ENCODE results near the gene CFAP61. TPM values are rescaled to one million over a fixed set of nuclear protein-coding genes. Genes with fewer than 3 reads are reported as not detected.

Gene CFAP61
- total RNA-seq, 4 donors from 2014 or later = 0.68 to 3.7 (median 1.4) TPM

DNA sequence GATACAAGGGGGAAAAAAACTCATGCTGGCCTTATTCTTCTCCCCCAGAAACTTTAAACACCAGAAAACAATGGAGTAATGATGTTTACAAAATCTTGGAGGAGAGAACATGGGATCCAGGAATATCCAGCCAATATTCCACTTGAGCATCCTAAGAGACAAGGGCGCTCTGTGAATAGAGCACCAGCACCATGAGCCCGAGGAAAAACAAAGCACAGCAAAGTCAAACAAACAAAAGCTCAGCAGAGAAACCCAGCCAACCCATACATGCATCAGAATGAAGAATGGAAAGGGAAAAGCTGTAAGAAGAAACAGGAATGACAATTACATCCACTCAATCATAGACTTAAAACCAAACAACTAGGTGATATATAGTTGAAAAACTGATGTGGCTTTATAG is 39.8 kb upstream of the CFAP61 start:
- TF ChIP-seq, protein P1, sequence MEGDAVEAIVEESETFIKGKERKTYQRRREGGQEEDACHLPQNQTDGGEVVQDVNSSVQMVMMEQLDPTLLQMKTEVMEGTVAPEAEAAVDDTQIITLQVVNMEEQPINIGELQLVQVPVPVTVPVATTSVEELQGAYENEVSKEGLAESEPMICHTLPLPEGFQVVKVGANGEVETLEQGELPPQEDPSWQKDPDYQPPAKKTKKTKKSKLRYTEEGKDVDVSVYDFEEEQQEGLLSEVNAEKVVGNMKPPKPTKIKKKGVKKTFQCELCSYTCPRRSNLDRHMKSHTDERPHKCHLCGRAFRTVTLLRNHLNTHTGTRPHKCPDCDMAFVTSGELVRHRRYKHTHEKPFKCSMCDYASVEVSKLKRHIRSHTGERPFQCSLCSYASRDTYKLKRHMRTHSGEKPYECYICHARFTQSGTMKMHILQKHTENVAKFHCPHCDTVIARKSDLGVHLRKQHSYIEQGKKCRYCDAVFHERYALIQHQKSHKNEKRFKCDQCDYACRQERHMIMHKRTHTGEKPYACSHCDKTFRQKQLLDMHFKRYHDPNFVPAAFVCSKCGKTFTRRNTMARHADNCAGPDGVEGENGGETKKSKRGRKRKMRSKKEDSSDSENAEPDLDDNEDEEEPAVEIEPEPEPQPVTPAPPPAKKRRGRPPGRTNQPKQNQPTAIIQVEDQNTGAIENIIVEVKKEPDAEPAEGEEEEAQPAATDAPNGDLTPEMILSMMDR (IDR thresholded peaks at IDR 0.05; ENCODE audit: low read depth) = no peak

DNA sequence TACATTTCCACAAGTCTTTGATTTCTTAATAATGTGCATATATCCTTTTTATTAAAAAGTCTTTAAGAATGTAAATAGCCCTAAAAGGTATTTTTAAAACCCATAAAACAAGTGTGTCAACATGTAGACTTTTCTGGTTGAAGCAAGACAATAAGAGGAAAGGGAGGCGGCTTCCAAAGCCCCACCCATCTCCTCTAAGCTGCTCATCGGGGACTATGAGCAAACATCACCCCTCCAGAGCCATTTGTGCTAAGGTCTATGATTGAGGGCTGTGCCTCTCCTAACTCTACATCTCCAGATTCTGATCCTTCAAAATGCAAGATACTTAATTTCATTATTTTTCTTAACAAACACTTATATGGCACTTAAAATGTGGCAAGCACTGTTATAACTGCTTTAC is 37.7 kb upstream of the CFAP61 start:
- TF ChIP-seq, protein P1 (IDR thresholded peaks at IDR 0.05; ENCODE audit: low read depth) = no peak

DNA sequence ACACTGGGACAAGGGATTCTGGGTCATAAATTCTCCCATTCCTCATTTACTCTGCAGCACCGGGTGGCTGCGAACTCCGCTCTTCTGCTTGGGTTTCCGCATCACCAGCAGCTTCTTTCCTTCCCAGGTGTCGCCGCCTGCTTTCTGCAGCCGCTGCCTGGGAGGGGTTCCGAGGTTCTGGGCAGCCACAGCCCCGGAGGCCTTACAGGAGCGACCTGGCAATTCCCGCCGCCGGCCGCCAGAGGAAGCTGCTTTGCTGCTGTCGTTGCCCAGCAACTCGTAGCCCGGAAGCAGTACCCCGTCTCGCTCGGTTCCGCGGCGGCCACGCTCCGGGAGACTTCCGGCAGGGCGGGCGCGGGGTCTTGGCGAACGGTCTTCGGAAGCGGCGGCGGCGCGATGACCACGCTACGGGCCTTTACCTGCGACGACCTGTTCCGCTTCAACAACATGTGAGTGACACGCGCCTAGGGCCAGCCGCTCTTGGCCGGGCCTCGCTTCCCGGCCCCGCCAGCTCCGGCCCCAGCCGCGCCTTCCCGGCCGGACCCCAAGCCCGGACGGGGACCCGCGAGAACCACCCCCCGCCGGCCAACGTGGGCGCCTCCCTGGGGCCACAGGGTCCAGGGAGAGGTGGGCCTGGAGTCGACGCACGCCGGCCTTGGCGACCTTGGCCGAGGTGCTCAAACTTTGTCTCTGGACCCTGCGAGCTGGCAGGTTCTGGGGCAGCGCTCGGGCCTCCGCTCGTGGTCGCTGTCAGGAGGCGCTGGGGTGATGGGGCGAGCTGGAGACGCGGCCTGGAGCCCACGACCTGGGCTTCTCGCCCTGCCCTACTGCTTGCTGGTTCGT is 35.1 kb upstream of the CFAP61 start, which contains the start of gene NAA20:
Gene NAA20 (plus strand): TSS at position 362 of the 843 bp plus-strand sequence. CDS start 35 bp downstream, at position 397.
- TF ChIP-seq, protein P1 (IDR thresholded peaks at IDR 0.05; ENCODE audit: low read depth) = no peak

DNA sequence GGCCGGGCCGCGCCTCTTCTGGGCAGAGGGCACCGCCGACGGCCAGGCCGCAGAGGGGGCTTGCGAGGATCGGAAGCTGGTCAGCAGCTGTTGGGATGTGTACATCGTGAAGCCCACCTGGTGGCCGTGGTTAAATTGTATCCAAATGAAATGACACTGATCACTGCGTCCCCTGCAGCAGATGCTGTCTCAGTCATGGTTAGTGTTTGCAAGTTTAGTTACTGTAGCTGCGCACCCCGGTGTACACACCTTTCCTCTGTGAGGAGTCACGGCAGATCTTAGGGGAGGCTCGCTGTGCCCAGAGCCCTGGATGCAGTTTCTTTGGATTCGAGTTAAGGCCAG is 34.5 kb upstream of the CFAP61 start:
- TF ChIP-seq, protein P1 (IDR thresholded peaks at IDR 0.05; ENCODE audit: low read depth) = no peak

DNA sequence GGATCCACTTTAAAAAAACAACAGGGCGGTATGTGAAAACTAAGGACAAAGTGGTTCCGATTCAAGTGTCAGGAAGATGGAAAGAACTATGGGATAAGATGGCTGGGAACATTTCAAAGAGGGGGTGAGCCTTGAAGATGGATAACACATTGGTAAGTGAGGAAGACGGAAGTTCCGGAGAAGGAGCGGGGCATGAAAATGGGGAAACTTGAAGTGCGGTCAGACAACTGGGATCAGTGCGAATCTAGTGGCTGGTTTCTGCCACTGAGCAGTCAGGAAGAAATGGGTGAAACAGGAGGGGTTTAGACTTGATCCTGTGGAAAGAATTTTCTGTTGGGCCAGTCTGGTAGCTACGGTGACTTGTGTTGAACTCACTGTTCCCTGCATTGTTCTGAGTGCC is 34.0 kb upstream of the CFAP61 start:
- TF ChIP-seq, protein P1 (IDR thresholded peaks at IDR 0.05; ENCODE audit: low read depth) = no peak

DNA sequence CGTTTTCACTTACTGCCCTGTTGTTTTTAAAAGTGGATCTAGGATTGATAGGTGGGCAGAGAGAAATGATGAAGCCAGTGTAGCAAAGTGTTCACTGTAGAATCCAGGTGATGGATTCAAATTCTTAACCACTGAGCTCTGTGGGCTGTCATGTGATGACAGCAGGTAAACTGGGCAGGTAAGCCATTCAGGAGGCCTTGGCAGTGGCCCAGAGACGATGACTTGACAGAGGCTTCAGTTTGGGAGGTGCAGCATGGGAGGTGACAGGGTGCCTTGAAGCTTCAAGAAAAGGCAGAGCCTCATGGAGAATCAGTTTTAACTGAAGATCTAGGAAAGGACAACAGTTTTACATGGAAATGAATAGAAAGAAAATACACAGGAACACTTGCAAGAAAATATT is 33.2 kb upstream of the CFAP61 start:
- TF ChIP-seq, protein P1 (IDR thresholded peaks at IDR 0.05; ENCODE audit: low read depth) = no peak

DNA sequence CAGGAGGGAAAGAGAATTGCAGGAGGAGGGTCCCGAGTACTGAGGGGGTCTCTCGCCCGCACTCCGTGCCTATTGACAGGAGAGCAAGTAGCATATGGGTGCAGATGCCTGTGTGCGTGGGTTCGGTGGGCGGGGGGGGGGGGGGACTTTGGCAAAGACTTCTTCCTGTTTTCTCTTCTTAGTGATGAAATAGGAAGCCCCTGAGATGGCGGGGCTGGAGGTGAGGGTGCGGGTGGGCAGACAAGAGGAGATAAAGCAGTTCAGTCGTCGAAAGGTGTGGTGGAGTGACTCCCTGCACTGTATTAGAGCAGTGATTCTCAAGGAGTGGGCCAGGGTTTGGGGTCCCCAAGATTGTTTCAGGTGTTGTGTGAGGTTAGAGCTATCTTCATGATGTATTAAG is 31.4 kb upstream of the CFAP61 start:
- TF ChIP-seq, protein P1 (IDR thresholded peaks at IDR 0.05; ENCODE audit: low read depth) = no peak
